GM12801 (cell line): ENCODE data around the gene ICA1.

ENCODE experiments used
- TF ChIP-seq, protein P1 (sequence below): IDR thresholded peaks from one replicate; pipeline ENCODE4 v1.5.1; 2011; ENCODE audit warnings: control low read depth; ENCODE audit not compliant: insufficient read length; ENCODE audit errors: extremely low read depth

ICA1 gene

GRCh38 chr7:8282871-8283270 lies 20.9 kb upstream of the ICA1 start:
- TF ChIP-seq, protein P1, sequence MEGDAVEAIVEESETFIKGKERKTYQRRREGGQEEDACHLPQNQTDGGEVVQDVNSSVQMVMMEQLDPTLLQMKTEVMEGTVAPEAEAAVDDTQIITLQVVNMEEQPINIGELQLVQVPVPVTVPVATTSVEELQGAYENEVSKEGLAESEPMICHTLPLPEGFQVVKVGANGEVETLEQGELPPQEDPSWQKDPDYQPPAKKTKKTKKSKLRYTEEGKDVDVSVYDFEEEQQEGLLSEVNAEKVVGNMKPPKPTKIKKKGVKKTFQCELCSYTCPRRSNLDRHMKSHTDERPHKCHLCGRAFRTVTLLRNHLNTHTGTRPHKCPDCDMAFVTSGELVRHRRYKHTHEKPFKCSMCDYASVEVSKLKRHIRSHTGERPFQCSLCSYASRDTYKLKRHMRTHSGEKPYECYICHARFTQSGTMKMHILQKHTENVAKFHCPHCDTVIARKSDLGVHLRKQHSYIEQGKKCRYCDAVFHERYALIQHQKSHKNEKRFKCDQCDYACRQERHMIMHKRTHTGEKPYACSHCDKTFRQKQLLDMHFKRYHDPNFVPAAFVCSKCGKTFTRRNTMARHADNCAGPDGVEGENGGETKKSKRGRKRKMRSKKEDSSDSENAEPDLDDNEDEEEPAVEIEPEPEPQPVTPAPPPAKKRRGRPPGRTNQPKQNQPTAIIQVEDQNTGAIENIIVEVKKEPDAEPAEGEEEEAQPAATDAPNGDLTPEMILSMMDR: no peak

GRCh38 chr7:8282162-8282561 lies 20.2 kb upstream of the ICA1 start:
- TF ChIP-seq, protein P1: no peak

DNA sequence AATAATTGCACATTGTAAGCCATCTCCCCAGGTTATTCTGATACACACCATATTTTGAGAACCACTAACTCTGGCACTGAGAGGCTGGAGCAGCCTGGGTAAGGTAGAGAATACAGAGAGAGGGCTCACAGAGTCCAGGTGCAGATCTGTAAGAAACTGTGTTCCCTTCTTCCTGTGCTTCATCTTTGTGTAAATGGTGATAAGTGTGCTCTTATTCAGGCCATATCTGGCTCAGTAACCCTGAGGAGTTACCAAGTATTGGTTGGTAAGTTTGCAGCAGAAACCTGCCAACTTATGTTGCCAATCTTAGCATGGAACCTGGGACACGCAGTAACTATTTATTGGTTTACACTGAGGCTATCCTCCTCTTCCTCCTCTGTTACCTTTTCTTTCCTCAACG lies 16.2 kb upstream of the ICA1 start:
- TF ChIP-seq, protein P1: no peak

GRCh38 chr7:8277394-8277982 lies 15.5 kb upstream of the ICA1 start:
- TF ChIP-seq, protein P1: no peak

DNA sequence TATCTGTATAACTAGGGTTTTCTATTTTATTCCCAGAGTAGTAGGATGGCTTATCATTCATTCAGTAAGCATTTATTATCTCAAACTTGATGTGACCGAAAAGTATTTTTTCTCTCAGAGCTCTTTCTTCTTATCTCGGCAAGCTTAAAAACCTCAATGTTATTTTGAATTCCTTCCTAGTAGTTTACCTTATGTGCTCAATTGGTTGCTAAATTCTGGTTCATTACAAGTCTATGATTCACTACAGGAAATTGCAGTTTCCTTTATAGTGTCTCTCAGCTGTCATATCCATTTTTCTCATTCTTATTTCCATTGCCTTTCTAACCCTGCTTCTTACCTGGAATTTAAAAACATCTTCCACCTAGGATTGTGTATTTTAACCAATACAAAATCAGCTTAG lies 12.6 kb upstream of the ICA1 start:
- TF ChIP-seq, protein P1: no peak

GRCh38 chr7:8271960-8272359 lies 10.0 kb upstream of the ICA1 start:
- TF ChIP-seq, protein P1: no peak

- TF ChIP-seq, protein P1: no peak
Observed at GRCh38 chr7:8263048-8263447, 1.1 kb upstream of the ICA1 start.
